GM12878 (cell line): ENCODE data around the gene TMEM184C.

Experiments used
- BHLHE40 ChIP-seq, 2 experiments: fragments of 450-650 bp in 1 of 2; IDR thresholded peaks; 2 replicates each; pipeline ENCODE4 v1.6.1; 2011 to 2017; ENCODE audit warnings: low read depth in 2 of 2, borderline replicate concordance in 1 of 2, improper control_type of control experiment in 1 of 2, low read length in 1 of 2, mild to moderate bottlenecking in 1 of 2
- CREB1 ChIP-seq: IDR thresholded peaks from 2 replicates; pipeline ENCODE4 v1.6.1; 2012; ENCODE audit warnings: low read depth, mild to moderate bottlenecking, inconsistent platforms
- EP300 ChIP-seq, 2 experiments: fragments of 150-350 bp in 1 of 2; IDR thresholded peaks; 2 replicates each; pipeline ENCODE4 v1.6.1; 2011 to 2012; ENCODE audit warnings: low read depth in 2 of 2, low read length in 2 of 2, borderline replicate concordance in 1 of 2, improper control_type of control experiment in 1 of 2, inconsistent platforms in 1 of 2; ENCODE audit not compliant: control insufficient read depth in 1 of 2
- ESRRA ChIP-seq: IDR thresholded peaks from 2 replicates; pipeline ENCODE4 v1.6.1; 2012; ENCODE audit warnings: mild to moderate bottlenecking, low read length, improper control_type of control experiment
- POLR2A ChIP-seq: IDR thresholded peaks from 2 replicates; pipeline ENCODE4 v1.6.1; 2011; ENCODE audit warnings: low read depth, mild to moderate bottlenecking, low read length
- RELA ChIP-seq: fragments of 450-650 bp; IDR thresholded peaks from 2 replicates; pipeline ENCODE4 v1.8.0; 2014; ENCODE audit warnings: borderline replicate concordance; ENCODE audit not compliant: partially characterized antibody
- SIX5 ChIP-seq: IDR thresholded peaks from 2 replicates; pipeline ENCODE4 v1.6.1; 2011; ENCODE audit warnings: mild to moderate bottlenecking, low read depth, low read length, moderate library complexity; ENCODE audit not compliant: severe bottlenecking
- SMC3 ChIP-seq: IDR thresholded peaks from 2 replicates; pipeline ENCODE4 v1.6.1; 2011; ENCODE audit warnings: low read length, improper control_type of control experiment, borderline replicate concordance
- TF ChIP-seq, protein P1 (sequence below), 3 experiments: IDR thresholded peaks in 2 of 3; conservative IDR thresholded peaks in 1 of 3; 2 replicates each; pipeline ENCODE4 v1.5.1; 2011; ENCODE audit warnings: low read depth in 3 of 3, low read length in 3 of 3, mild to moderate bottlenecking in 3 of 3, control low read depth in 2 of 3, moderate library complexity in 2 of 3, inconsistent platforms in 1 of 3, mixed read lengths in 1 of 3; ENCODE audit not compliant: control insufficient read depth in 2 of 3, insufficient read depth in 1 of 3; ENCODE audit errors: extremely low read depth in 1 of 3
- TF ChIP-seq, protein P2 (sequence below): IDR thresholded peaks from 2 replicates; pipeline ENCODE4 v1.6.1; 2012; ENCODE audit warnings: low read depth, low read length, improper control_type of control experiment

DNA sequence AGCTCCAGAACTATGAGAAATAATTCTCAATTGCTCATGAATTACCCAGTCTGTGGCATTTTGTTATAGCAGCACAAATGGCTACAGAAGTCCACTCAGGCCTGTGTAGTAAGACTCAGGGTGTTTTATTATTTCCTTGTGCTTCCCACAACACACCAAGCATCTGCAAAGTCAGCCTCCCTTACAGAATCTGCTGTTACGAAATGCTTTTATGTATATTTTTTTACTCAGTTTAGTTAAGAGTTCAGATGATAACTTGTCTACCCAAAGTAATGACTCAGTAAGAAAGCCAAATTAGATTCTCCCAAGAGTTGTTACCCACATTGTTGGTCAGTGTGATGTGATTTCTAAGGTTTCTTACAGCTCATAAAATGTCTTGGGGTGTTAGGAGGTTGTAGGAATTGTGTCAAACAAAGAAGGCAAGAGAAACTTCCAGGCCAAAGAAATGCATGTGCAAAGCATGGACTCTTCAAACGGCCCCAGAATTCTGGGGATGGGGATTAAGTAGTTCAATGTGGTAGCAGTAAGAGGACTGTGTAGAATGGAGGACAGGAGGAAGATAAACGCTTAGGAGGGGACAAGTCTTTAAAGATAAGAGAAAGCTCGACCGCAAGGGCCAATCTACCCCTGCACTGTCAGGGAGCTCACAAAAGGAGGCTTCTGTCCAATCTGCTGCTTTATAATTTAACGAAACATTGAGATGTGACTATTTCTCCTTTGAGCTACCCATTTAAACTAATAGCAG lies 35.4 kb upstream of the TMEM184C start:
- TF ChIP-seq SIX5 (no peak), ESRRA (no peak), BHLHE40 (IDR thresholded peaks at IDR 0.05; ENCODE audit: borderline replicate concordance in 1 of 2, low read depth in 2 of 2, low read length in 1 of 2) (no peak), EP300 (IDR thresholded peaks at IDR 0.05; ENCODE audit: borderline replicate concordance in 1 of 2, control insufficient read depth in 1 of 2, low read depth in 2 of 2, low read length in 2 of 2) (no peak), RELA (no peak), SMC3 (no peak), POLR2A (no peak), CREB1 (no peak)
- TF ChIP-seq, protein P1, sequence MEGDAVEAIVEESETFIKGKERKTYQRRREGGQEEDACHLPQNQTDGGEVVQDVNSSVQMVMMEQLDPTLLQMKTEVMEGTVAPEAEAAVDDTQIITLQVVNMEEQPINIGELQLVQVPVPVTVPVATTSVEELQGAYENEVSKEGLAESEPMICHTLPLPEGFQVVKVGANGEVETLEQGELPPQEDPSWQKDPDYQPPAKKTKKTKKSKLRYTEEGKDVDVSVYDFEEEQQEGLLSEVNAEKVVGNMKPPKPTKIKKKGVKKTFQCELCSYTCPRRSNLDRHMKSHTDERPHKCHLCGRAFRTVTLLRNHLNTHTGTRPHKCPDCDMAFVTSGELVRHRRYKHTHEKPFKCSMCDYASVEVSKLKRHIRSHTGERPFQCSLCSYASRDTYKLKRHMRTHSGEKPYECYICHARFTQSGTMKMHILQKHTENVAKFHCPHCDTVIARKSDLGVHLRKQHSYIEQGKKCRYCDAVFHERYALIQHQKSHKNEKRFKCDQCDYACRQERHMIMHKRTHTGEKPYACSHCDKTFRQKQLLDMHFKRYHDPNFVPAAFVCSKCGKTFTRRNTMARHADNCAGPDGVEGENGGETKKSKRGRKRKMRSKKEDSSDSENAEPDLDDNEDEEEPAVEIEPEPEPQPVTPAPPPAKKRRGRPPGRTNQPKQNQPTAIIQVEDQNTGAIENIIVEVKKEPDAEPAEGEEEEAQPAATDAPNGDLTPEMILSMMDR (IDR thresholded peaks at IDR 0.05 in 2 of 3, conservative IDR thresholded peaks at IDR 0.05 in 1 of 3; ENCODE audit: control insufficient read depth in 2 of 3, extremely low read depth in 1 of 3, insufficient read depth in 1 of 3, low read depth in 3 of 3, low read length in 3 of 3): no peak
- TF ChIP-seq, protein P2, sequence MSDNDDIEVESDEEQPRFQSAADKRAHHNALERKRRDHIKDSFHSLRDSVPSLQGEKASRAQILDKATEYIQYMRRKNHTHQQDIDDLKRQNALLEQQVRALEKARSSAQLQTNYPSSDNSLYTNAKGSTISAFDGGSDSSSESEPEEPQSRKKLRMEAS: no peak
